Stimulated activated CD4-positive, alpha-beta T cell treated with anti-CD3 and anti-CD28 coated beads, TNF-alpha, amount 100 ng/mL, for 48 hours (primary cell): Measurements from ENCODE around the gene FADD.
A peak's percentile ranks its signal among the peaks of the same experiment; 100 is the strongest.
"Not testable (repeated sequence)": the region's sequence is repeated elsewhere in the genome, so short reads cannot be mapped to it uniquely, and the experiment has no call there.

Source experiments
- DNase-seq, 3 donors: peaks; one replicate each; pipeline ENCODE4 v3.0.0-alpha.2; 2020; ENCODE audit warnings: low read depth in 3 of 3

The FADD gene

DNA sequence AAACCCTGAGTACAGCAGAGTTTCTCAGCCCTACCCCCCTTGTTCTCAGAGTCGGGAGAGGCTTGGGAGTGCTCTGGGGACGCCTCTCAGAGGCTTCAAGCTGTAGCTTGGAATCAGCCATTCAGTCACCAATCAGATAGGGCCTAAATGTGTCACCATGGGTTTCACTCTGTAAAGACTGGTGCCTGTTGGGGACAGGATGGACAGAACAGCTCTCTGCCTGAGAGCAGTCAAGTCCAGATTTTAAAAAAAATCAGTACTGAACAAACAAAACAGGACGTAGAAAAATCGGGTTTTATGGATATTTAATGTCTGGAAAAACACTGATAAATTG lies 1.3 kb downstream of the FADD start:
- DNase-seq = peak in 1 of 3 donors; percentile 11

DNA sequence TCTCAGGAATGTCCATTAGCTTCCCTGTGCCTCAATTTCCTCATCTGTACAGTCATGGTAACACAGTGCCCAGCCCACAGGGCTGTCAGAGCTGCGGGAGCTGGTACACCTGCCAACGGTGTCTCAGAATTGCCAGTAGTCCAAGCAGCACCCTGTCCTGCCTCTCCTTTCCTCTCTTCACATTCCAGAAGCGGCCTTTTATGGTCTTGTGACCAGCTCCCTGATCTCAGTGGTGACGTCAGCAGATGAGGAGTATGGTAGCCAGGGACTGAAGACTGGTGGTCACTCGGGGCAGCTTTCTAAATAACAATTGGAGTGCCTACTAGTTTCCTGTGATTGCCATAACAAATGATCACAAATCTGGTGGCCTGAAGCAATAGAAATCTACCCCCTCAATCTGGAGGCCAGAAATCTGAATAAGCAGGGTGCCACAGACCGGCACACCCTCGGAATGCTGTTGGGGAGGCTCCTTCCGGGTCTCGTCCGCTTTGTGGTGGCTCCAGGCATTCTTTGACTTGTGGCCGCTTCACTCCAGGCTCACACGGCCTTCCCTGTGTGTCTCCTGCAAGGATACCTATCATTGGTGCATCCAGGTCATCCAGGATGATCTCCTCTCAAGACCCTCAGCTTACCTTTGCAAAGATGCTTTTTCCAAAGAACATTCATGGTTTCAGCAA lies 2.1 kb downstream of the FADD start:
- no peak for DNase-seq

DNA sequence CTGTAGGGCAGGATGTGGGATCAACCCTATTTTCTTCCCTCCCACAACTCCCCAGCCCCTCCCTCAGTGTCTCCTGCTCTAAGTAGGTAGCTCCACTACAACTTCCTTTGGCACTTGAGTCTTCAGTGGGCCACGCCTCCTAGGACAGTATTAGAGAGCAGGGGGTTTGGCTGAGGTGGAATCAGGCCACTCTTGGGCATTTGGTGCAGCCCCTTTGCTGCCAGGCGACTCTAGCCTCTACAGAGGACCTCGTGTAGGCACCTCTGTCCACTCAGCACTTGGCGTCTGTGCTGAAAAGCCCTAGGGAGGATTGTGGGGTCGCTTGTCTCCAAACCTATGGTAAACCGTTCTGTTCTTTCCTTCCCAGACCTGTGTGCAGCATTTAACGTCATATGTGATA lies 2.7 kb downstream of the FADD start:
- no peak for DNase-seq

DNA sequence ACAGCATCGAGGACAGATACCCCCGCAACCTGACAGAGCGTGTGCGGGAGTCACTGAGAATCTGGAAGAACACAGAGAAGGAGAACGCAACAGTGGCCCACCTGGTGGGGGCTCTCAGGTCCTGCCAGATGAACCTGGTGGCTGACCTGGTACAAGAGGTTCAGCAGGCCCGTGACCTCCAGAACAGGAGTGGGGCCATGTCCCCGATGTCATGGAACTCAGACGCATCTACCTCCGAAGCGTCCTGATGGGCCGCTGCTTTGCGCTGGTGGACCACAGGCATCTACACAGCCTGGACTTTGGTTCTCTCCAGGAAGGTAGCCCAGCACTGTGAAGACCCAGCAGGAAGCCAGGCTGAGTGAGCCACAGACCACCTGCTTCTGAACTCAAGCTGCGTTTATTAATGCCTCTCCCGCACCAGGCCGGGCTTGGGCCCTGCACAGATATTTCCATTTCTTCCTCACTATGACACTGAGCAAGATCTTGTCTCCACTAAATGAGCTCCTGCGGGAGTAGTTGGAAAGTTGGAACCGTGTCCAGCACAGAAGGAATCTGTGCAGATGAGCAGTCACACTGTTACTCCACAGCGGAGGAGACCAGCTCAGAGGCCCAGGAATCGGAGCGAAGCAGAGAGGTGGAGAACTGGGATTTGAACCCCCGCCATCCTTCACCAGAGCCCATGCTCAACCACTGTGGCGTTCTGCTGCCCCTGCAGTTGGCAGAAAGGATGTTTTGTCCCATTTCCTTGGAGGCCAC lies 3.3 kb downstream of the FADD start:
- no peak for DNase-seq

DNA sequence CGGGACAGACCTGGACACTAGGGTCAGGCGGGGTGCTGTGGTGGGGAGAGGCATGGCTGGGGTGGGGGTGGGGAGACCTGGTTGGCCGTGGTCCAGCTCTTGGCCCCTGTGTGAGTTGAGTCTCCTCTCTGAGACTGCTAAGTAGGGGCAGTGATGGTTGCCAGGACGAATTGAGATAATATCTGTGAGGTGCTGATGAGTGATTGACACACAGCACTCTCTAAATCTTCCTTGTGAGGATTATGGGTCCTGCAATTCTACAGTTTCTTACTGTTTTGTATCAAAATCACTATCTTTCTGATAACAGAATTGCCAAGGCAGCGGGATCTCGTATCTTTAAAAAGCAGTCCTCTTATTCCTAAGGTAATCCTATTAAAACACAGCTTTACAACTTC lies 3.9 kb downstream of the FADD start:
- no peak for DNase-seq

DNA sequence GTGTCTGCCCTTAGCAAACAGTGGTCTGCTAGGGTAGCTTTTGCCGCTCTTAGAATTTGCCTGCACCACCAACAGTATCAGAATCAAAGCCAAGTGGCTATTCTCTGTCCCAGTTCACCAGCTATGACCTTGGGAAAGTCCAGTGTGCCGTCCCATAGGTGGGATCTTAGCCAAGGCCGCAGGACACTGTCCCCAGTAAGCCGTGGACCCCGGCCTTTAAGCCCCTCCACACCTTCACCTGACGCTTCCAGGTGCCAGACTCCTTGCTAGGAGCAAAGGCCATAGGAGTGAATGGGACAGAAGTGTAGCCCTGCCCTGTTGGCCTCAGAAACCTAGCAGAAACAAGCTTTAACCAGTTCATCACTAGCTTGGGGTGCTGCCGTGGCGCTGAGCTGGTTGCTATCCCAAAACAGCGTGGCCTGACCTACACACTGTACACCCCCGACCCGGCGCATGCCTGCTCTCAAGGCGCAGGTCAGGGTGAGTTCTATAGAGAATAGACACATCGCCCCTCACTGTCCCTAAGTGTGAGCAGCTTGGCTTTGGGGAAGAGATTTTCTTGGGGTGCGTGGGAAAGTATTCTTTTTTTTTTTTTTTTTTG lies 4.5 kb downstream of the FADD start:
- no peak for DNase-seq

DNA sequence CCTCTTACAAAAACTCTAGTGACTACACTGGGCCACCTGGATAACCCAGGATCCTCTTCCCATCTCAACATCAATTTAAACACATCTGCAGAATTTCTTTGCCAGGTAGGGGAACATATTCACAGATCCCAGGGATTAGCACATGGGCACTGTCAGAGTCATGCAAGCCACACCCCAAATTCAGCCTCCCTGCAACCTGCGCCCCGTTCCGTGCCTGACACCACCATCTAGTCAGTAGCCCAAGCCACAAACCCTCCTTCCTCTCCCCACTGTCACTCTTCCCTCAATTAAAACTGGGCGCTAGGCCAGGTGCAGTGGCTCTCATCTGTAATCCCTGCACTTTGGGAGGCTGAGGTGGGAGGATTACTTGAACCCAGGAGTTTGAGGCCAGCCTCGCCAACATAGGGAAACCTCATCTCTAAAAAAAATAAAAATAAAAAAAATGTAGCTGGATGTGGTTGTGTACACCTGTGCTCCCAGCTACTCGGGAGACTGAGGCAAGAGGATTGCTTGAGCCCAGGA lies 6.4 kb downstream of the FADD start:
- DNase-seq = no peak

DNA sequence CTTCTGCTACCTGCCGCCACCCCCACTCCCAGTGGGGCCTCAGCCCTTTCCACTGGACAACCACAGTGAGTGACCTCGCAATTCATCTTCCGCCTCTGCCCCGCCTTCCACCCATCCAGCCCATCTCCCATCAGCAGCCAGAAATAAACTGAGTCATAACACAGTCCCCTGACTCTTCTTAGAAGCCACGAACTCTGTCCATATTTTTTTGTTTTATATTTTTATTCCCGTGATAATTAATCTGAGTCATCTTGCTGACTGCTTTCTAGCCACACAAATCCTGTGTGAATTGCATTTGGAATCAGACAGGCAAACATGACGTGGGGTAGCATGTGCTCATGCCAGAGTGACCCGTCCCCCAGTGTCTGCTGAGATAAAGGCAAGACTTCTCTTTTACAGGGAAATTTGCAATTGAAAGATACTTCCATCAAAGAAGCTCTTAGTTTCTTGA lies 7.0 kb downstream of the FADD start:
- no peak for DNase-seq

DNA sequence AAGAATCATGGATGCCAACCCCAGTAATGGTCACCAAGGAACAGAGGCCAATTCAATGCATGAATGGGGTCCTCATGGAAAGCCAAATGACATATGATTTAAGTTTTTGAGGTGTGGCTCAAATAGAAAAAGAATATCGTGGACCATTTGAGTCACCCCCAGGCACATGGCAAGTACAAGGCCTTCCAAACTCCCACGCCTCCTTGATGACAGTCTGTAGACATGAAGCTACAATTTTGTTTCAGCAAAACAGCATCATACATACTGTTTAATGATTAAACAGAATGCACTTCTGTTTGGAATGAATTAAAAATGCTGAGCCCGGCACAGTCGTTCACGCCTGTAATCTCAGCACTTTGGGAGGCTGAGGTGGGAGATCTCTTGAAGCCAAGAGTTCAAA lies 7.4 kb downstream of the FADD start:
- DNase-seq = no peak

DNA sequence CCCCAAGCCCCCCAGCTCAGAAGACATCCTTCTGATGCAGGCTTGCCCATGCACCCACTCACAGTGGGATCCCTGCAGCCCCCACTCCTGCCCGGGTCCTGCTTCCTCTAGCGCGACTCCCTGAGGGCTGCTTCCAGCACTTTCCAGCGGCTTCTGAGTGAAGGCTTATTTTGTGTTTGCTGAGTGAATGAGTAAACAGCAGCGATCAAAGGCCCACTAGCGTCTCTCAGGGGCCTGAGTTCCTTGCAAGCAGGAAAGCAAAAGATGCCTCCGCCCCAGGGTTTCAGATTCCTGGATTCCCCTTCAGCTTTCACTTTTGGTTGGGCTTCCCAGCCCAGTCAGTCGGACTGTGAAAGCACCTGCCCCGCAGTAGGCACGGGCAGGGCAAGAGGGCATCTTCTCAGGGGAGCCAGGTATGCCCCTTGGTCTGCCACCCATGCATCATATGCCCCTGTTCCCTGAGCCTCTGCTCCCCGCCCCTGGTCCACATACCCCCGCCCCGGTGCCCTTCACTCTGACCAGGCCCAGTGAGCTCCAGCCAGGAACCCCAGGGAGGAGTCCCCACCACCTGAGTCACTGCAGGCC lies 9.2 kb downstream of the FADD start:
- no peak for DNase-seq

DNA sequence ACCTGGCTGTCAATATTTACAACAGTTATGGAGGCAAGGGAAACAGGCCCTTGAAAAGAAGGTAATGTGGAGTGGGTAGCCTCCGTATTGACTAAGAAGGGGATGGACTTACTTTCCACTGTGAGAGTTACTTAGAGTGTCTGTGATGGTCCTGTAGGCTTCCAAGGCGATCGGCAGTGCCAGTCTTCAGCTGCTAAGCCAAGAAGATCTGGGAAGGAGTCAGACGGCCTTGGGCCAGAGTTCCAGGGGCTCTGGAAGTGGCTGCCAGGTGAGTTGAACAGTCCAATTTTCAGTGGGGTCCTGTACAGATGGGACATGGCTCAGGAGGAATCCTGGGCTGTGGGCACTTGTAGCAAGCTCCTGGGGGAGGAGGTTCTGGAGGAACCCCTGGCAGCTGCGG lies 14.3 kb downstream of the FADD start:
- not testable (repeated sequence) for DNase-seq

DNA sequence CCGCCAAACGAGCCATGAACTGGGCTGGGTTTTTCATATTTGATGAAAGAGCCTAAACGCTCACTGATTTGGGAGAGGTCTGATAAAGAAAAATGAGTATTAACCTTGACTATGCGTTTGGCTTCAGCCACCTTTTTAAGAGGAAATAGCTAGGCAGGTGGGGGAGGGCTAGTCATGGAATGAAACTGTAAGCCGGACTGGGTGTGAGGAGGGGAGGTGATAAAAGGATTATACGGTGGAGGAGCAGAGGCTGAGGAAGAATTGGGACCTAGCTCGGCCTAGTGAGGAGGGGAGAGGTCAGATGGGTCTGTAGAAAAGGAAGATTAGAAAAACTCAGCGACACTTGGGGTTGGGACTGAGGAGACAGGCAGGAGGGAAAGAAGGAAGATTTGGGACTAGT lies 15.0 kb downstream of the FADD start:
- not testable (repeated sequence) for DNase-seq

DNA sequence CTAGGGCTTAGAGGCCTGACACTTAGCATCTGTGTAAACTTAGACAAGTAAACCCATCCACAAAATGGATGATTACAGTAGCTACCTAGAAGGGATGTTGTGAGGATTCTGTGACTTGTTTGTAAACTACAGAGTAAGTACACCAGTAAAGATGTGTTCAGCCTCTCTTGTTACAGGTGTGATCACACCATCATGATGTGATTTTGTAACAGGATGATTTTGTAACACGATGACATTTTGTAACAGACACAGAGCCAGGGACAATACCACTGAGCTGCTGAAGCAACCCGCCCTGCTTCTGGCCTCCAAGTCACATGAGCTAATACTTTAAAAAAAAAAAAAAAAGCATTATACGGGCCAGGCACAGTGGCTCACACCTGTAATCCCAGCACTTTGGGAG lies 17.0 kb downstream of the FADD start:
- DNase-seq = no peak

DNA sequence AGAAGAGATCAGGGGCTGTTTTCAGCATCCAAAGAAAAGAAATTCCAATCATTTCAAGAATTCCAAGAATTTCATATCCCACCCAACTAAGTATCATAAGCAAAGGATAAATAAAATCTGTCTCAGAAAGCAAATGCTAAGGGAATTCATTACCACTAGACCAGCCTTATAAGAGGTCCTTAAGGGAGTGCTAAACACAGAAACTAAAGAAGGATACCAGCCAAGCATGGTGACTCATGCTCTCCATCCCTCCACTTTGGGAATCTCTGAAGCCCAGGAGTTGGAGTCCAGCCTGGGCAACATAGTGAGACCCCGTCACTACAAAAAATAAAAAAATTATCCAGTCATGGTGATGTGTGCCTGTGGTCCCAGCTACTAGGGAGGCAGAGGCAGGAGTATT lies 17.8 kb downstream of the FADD start:
- no peak for DNase-seq

DNA sequence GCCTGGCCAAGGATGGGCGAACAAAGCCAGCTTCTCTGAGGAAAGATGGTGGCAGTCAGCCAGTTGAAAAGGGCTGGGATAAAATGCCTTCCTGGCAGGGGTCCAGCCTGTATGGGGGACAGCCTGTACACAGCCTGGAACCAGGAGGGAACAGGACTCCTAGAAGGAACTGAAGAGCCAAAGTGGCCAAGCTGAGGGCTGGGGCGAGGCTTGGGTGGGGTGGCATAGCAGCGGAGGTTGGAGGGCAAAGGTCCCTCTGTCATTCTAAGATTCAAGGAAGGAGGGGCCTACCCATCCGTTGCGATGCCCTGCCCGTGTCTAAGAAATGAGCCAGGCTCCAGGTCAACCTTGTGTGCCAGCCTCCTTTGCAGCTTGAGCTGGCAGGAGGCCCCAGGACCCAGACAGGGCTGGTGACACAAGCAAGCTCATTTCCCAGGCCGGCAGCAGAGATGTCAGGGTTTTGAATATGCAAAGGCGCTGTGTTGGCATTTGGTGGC lies 22.6 kb downstream of the FADD start:
- no peak for DNase-seq

DNA sequence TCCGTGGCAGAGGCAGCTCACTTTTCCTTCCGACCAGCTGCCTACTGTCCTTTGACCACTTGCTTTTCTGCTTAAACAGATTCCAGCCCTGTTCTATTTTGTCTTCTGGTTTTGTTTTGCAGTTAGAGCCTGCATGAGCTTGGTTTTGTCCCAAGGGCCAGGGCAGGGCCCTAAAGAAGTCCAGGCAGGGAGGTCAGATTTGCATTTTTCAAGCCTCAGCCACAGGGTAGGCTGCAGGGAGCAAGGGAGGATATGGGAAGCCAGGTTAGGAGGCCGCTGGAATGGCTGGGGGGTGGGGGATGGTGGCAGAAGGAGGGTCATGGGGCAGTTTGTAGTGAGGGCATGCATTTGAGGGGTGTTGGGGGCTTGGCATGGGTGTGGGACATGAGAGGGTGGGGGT lies 23.1 kb downstream of the FADD start:
- DNase-seq = no peak

DNA sequence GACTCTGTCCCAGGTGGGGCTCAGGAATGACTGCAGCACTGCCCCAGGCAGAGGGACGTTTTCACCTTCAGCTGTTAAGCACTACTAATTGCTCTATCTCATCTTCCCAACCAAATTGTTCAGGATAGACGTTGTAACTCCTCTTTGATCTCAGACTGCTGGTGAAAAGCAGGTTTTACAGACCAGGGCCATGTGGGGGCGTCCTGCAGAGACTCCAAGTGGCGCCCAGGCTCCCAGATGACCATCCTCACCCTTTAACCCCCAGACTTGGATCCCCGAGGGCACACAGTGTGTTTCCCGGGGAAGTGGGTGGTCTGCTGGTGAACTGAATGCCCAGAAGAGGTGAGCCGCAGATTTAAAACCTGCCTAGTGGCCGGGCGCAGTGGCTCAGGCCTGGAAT lies 23.9 kb downstream of the FADD start:
- DNase-seq = no peak

DNA sequence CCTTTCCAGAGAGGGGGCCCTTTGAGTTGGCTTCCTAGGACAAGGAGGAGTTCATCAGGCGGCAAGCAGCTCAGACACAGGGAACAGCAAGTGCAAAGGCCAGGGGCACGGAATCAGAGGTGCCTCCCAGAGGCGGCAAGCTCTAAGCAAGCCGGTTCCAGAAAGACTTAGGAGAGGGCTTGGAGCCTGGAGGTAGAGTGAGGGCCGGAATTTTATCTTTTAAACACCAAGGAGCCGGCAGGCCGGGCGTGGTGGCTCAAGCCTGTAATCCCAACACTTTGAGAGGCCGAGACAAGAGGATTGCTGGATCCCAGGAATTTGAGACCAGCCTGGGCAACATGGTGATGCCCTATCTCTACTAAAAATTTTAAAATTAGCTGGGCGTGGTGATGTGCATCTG lies 26.6 kb downstream of the FADD start:
- no peak for DNase-seq

DNA sequence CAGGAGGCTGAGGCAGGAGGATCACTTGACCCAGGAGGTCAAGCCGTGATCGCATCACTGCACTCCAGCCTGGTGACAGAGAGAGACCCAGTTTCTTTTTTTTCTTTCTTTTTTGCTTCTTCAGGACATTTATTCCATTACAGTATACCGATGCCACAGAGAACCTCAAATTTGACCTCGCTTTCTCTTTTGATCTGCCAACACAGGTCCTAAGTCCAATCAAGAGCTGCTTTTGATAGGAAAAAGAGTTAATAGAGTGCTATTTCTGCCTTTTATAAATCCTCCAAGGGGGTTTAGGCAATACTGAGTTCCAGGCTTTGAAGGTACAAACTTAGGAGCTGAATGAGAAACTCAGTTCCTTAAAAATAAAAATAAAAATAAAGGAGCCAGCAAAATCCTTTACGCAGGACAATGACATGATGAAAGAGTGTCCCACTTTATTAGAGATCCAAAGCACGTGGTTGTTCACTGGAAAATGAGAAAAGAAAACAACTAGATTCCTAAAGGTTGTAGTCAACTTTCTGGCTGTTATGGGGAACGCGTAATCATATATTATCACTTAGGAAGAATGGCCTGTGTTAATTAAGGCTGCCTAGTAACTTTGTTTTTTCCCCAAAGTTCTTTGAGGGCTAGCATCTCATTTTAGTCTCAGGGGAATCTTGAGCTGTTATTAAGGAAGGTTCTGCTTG lies 27.2 kb downstream of the FADD start:
- no peak for DNase-seq

DNA sequence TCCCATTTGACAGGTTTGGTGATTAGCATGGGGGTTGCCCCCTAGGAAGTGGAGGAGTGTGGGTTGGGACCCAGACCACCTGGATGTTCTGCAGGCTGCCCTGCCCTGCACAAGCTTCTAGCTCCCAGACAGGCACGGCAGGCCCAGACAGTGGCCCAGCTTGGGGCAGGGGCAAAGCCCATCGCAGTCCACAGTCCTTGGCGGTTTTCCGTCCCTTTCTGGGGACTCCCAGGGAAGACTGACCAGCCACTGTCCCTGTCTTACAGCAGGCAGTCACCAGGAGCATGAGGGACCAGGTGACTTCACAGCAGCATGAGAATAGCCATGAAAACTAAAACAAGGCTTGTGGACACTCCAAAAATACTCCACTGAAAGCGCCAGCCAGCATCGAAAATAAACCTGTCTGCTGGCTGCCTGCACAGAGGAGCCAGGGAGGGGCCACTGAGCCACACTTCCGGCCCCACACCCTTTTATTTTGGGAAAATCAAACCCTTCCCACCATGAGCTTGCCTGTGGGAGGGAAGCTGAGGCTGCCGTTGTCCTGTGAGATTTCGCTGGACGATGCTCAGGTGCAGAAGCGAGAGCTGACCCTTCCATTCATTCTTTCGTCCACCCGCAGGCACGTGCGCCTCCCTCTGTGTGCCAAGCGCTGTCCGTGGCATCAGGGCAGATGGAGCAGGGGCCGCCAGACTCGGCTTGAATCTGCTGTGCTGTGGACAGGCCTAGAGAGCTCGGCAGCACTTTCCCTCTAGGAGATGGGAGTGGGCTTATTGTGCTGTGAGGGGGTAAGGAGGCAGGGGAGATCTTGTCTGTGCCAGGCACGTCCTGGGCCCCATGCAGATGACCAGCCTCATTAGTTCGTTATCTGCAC lies 28.0 kb downstream of the FADD start:
- no peak for DNase-seq

DNA sequence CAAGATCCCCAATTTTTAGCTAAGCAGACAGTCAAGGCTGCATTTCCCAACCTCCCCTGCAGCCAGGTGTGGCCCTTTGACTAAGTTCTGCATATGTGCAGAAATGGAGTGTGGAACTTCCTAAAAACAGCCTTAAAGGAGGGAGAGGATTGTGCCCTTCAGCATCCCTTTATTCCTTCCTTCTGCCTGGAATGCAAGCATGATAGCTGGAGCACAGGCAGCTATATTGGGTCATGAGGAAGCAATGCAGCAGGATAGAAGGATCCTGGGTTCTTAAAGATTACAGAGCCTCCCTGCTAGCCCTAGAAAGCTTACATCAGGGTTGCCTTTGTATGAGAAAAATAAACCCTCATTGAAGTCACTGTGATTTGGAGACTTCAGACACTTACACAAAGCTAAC lies 29.9 kb downstream of the FADD start:
- no peak for DNase-seq
